NCI-H2227 (cell line): ENCODE measurements around the gene LYPLAL1.
"Not testable (repeated sequence)": the region's sequence is repeated elsewhere in the genome, so short reads cannot be mapped to it uniquely, and the experiment has no call there.

Experiments
- DNase-seq: peaks from one replicate; lab custom pipeline; 2025; ENCODE audit not compliant: unreplicated experiment; lab: John Stamatoyannopoulos, UW

The LYPLAL1 gene

DNA sequence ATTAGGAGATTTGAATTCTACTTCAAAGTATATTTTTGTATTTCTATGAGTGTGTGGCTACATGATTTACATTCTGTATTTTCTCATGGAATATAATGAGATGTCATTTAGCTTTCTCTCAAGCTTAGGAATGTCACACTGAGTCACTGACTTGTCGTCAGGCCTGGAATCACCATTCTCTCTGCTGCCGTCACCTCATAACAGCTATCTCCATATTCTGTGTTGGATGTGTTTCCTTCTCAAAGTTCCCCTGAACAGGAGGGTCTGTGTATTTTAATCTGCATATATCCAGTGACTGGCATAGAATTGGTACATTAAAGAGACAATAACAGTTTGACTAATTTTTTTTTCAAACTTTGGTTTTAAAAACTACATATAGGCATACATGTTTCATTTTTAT is 35.9 kb downstream of the LYPLAL1 start:
- no peak for DNase-seq

GRCh38 chr1:219210067-219210466 is 36.4 kb downstream of the LYPLAL1 start:
- no peak for DNase-seq

- DNase-seq = no peak
These were observed 41.8 kb downstream of the LYPLAL1 start for GRCh38 chr1:219215477-219215876.

DNA sequence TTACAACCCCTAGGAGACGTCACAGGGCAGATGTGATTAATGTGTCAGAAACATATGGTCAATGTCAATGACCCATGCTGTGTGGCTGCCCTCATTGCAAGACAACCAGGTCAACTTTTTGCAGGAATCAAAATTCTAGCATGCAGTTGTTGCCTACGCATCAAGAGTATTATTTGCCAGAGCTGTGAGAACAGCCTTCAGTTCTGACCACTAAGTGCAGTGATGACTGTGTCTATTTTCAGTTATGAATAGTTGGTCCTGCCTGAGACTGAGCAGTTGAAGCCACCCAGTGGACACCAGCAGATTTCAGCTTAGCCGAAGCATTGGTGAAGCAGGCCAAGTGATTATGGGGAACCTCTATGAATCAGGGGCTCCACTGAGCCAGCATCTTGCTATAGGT is 47.3 kb downstream of the LYPLAL1 start:
- DNase-seq = no peak

DNA sequence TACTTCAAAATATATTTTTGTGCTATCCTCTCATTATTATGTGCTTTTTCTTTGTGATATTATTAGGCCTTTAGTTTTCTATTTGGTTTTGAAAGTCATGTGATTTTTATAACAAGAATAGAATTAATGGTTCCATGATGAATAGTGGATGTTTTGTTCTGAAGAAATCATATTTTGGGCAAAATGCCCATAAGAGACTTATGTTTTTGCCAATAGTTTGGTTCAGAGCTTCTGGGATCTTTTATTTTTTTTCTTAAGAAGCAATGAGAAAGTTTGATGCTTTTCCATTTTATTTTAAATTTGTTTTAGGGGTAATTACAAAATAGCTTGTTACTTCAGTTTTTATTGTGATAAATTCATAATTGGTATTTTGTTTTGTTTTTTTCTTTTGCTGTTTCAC is 49.8 kb downstream of the LYPLAL1 start:
- DNase-seq = no peak

- DNase-seq = no peak
These were observed 52.5 kb downstream of the LYPLAL1 start for GRCh38 chr1:219226196-219226595.

DNA sequence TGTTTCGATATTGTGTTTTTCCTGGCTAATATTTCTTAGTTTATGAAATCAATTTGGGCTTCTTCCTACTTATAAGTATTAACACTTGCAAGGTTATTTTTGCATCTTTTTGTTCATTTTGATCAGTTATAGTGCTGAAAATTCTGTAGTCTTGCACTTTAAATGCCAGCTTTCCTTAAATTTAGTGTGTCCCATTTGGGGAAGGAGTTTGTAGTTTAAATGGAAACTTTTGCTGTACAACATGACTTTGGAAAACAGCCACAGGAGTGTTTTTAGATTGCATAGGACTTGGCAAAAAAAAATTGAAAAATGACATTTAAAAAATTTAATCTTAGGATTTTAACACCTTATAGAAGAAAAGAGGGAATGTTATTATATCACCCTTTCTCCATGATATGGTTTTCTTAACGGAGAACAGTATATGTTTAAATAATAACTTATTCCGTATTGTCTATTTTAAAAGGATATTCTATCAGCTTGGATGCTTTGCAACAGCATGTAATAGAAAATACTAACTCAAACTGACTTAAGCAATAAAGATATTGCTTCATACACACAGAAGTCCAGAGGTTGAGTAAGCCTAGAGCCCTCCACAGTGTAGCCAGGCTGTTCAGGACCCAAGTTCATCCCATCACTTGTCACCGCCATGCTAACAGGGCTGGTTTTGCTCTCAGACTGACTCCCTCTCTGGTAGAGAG is 53.8 kb downstream of the LYPLAL1 start:
- DNase-seq = no peak

DNA sequence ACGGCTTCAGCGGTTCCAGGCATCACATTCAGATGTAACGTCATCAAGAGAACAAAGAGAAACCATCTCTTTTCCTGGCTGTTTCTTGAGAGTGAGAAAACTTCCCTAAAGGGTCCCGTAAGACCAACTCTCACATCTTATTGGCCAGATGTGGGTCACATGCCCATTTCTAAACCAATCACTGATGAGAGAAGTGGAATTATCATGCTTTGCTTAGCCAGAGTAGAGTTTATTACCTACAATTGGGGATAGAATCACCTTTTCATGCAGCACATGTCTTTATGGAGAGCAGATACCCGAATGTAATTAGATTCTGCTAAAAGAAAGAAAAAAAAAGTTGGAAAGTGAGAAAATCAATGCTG is 54.4 kb downstream of the LYPLAL1 start:
- no peak for DNase-seq

- no peak for DNase-seq
These were observed 59.2 kb downstream of the LYPLAL1 start for GRCh38 chr1:219232890-219233289.

DNA sequence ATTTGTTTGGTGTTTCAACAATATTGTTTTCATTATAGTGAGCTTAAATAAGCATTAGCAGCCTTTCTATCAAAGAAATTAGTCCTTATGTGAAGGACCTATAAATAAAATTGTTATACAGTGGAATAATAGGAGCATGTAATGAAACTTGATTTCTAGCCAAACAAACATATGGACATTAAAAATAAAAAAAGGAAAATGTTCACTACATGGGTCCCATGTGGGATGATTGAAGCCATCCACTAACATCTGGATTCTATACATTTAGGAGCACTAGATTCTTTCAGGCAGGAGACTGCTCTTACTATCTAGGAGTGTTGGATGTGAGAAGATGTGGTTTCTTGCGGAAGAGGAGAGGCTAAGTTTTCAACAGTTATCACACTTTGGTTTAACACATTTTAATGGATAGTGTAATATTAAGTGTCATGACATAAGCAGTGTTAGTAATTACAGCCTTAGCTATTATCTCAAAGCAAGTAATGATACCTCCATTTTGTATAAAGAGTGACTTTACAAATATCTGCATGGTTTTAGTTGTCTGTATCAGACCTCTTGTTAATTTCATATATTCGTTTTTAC is 62.3 kb downstream of the LYPLAL1 start:
- DNase-seq = no peak

- DNase-seq = no peak
These were observed 63.4 kb downstream of the LYPLAL1 start for GRCh38 chr1:219236933-219237610.

DNA sequence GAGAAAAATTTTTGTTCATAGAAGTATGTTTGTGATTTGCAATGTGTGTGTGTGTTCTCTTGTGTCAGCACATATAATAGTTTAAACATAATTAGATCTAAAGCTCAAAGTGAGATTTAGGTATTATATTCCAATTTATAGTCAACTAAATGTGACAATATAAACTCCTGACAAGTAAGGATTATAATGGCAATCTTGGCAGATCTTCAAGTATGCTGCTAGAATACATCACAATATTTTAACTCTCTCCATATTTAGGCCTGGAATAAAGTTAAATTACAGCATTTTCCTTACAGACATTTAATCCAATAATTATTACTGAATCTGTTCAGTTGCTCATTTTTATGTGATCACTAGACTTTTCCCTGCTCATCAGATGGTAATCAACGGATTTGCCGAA is 65.8 kb downstream of the LYPLAL1 start:
- no peak for DNase-seq

- no peak for DNase-seq
These were observed 71.2 kb downstream of the LYPLAL1 start for GRCh38 chr1:219244864-219245263.

DNA sequence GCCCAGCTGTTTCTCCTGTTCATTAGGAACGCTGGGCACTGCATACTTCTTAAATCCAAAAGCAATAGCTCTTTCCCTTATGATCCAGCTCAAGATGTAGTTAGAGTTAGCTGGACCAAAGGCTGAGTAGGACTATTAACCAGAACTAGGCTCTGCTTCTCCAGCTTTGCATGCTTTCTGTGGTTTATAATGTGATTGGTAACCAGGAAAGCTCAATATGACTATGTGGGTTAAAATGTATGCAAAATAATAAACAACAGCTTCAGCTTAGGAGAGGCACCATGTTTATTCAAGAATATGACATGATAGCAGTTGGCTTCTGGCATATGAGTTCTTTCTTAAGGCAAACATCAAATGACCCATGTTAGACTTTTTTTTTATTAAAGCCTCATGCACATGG is 73.8 kb downstream of the LYPLAL1 start:
- DNase-seq = no peak

DNA sequence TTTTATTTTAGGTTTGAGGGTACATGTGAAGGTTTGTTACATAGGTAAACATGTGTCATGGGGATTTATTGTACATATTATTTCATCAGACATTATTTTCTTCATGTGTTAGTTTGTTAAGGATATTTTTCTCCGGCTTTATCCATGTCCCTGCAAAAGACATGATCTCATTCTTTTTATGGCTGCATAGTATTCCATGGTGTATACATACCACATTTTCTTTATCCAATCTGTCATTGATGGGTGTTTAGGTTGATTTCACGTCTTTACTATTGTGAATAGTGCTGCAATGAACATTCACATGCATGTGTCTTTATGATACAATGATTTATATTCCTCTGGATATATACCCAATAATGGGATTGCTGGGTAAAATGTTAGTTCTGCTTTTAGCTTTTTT is 76.8 kb downstream of the LYPLAL1 start:
- not testable (repeated sequence) for DNase-seq

- DNase-seq = no peak
These were observed 84.1 kb downstream of the LYPLAL1 start for GRCh38 chr1:219257751-219258150.

- DNase-seq = no peak
These were observed 87.8 kb downstream of the LYPLAL1 start for GRCh38 chr1:219261454-219261853.
